Bronchial epithelial cell (primary cell): ENCODE data around the gene CST9L. TPM values are rescaled to one million over a fixed set of nuclear protein-coding genes. Genes with fewer than 3 reads are reported as not detected.
A peak's percentile ranks its signal among the peaks of the same experiment; 100 is the strongest.

Experiments
- DNase-seq: peaks from one replicate; pipeline ENCODE4 v3.0.0-alpha.2; 2010; ENCODE audit warnings: low read depth
- FAIRE-seq: peaks from 2 replicates; lab custom pipeline; 2011; peaks lifted over from hg19 to GRCh38; lab: Jason Lieb, UNC
- H3K27me3 ChIP-seq: 2 replicates; pipeline ENCODE4 v1.5.1; 2011; ENCODE audit warnings: low read length; ENCODE audit not compliant: control insufficient read depth, insufficient read depth
- H3K36me3 ChIP-seq: 2 replicates; pipeline ENCODE4 v1.5.1; 2011; ENCODE audit warnings: low read length; ENCODE audit not compliant: control insufficient read depth, insufficient read depth
- H3K4me3 ChIP-seq: 2 replicates; pipeline ENCODE4 v1.5.1; 2011; ENCODE audit warnings: mild to moderate bottlenecking, low read depth, low read length, control low read depth
- total RNA-seq: library from RNA; depleted of rRNA; stranded (reverse); fragments of >200 nt; gene quantifications from 2 replicates; pipeline ENCODE4 v1.2.1, GENCODE V29; 2014
- TF ChIP-seq, protein P1 (sequence below): IDR thresholded peaks from 2 replicates; pipeline ENCODE4 v1.5.1; 2011; ENCODE audit warnings: mild to moderate bottlenecking, moderate library complexity, low read length, control low read depth, inconsistent platforms; ENCODE audit not compliant: insufficient read depth, severe bottlenecking

The CST9L gene
- total RNA-seq, 1 donor from 2014 or later: not detected

DNA sequence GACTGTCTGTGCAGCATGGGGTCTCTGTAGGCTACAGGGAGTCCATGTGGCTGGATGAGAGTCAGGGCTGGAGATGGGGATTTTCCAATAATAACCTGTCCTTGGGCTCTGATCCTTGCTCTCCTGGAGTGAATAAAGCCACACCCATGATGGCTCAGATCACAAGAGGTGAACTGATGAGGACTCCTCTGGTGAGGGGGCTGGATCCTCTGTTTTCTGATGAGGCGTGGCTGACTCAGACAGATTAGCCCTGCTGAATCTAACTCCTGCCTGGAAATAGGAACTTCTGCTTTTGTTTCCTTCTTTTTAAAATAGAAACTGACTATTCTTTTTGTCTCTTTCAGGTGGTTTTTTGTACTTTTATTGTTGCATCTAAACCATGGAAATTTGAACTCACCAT, 27.0 kb downstream of the CST9L start:
- Histone ChIP-seq H3K4me3 (no peak overlapping the region), H3K27me3 (no peaks in the 10 kb centered on the region), H3K36me3 (no peaks in the 10 kb centered on the region)
- TF ChIP-seq, protein P1, sequence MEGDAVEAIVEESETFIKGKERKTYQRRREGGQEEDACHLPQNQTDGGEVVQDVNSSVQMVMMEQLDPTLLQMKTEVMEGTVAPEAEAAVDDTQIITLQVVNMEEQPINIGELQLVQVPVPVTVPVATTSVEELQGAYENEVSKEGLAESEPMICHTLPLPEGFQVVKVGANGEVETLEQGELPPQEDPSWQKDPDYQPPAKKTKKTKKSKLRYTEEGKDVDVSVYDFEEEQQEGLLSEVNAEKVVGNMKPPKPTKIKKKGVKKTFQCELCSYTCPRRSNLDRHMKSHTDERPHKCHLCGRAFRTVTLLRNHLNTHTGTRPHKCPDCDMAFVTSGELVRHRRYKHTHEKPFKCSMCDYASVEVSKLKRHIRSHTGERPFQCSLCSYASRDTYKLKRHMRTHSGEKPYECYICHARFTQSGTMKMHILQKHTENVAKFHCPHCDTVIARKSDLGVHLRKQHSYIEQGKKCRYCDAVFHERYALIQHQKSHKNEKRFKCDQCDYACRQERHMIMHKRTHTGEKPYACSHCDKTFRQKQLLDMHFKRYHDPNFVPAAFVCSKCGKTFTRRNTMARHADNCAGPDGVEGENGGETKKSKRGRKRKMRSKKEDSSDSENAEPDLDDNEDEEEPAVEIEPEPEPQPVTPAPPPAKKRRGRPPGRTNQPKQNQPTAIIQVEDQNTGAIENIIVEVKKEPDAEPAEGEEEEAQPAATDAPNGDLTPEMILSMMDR: no peak
- DNase-seq (peak; percentile 85), FAIRE-seq (peak; percentile 36)

GRCh38 chr20:23540624-23541023, 27.7 kb downstream of the CST9L start:
- H3K4me3 ChIP-seq: no peak overlapping the region
- FAIRE-seq: no peak
- H3K27me3 ChIP-seq: no peaks in the 10 kb centered on the region
- TF ChIP-seq, protein P1: no peak
- H3K36me3 ChIP-seq: no peaks in the 10 kb centered on the region
- DNase-seq: peak; percentile 93

DNA sequence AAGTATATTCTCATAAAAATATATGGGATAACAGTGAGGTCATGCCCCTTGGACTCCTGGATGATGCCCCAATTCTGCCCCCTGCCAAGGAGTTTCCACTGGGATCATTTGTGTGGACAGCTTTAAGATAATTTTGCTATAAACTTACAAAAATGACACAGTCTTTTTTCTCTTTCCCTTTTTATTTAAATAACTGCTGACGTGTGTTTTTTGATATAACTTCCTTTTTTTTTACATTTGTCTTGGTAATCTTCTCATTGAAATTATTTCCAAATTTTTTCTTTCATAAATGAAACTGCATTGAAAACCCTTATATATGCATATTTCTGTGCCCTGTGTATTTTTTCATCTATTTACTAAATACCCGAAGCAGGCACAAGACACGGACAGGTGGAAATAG, 31.3 kb downstream of the CST9L start:
- Histone ChIP-seq H3K27me3 (no peaks in the 10 kb centered on the region), H3K4me3 (no peak overlapping the region), H3K36me3 (no peaks in the 10 kb centered on the region)
- no peak for DNase-seq
- FAIRE-seq: no peak
- TF ChIP-seq, protein P1: no peak

DNA sequence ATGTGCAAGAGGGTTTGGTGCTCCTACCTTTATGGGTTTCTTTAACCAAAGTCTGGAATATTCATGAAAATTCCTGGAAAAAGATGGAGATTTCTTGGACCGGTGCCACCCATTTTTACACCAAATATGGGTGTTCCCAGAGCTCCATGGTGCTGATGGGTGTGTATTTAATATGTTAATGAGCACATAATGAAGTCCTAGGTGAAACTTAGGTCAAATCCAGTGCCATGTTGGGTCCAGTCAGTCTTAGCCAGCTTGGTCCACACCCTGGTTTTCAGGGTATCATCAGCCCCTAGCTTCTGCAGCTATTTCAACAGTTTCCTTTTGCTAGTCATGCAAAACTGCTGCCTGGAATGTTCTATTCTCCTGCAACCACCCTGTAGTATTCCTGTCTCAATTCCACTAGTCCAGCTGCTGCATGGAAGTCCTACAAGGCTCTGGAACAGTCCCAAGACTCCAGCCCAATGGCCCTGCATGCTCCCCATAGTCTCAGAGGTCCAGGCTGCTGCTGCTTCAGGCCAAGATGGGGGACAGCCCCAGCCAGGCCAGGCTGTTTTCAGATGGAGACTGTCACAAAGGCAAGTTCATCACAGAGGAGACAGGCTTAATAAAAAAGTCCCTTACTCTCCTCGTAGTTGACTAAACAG, 31.8 kb downstream of the CST9L start:
- TF ChIP-seq, protein P1: no peak
- no peak for DNase-seq
- Histone ChIP-seq H3K36me3 (no peaks in the 10 kb centered on the region), H3K27me3 (no peaks in the 10 kb centered on the region), H3K4me3 (no peak overlapping the region)
- no peak for FAIRE-seq

DNA sequence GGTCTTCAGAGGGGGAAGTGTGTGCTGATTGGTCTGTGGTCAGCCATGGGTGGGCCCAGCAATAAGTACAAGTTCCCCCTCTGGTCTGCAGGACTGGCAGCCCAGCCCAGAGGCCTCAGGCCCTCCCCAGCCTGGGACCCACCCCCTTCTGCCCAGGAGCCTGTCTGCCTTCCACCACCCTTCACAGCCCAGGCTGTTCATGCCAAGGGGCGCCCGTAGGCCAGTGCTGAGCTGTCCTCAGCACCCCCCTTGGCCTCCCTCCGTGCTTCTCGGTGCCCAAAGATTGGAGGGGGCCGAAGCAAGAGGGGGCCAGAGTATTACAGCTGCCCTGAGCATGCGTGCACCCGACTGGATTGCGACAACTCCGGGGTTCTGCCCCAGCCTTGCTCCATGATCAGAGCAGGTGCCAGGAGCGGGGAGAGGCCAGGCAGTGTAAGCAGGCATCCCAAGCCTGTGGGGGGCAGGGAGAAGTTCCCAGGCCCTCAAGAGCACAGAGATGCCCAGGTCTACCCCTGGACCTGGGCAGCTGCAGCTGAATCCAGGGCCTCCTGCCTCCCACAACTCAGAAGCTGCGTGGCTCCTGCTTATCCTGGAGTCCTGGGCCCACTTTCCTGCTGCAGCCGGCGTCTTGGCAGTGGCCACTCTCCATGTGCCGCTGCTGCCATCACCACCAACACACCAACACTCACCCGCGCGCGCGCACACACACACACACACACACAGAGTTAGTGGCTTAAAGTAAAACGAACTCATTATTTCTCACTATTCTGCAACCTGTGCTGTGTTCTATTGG, 33.3 kb downstream of the CST9L start:
- Histone ChIP-seq H3K4me3 (no peak overlapping the region), H3K27me3 (no peaks in the 10 kb centered on the region), H3K36me3 (no peaks in the 10 kb centered on the region)
- TF ChIP-seq, protein P1: no peak
- DNase-seq (no peak), FAIRE-seq (no peak)
